Measurements from ENCODE around the gene GYS1. TPM values are rescaled to one million over a fixed set of nuclear protein-coding genes. Genes with fewer than 3 reads are reported as not detected.

Gene GYS1
- total and polyA plus RNA-seq, 10 of the 15 experiments (the other 5 are each of a cell fraction or from before 2014, with no cell fraction given), result 3.7 to 62.0 (median 37.3) TPM

GRCh38 chr19:48965806-48966540, 27.1 kb downstream of the GYS1 start (continued):
- TF ChIP-seq SREBF1 (IDR thresholded peaks at IDR 0.05; ENCODE audit: low read length) (no peak), SREBF2 (IDR thresholded peaks at IDR 0.05; ENCODE audit: low read length) (no peak), MLLT1 (IDR thresholded peaks at IDR 0.05) (peak; percentile 47; the same call in 1 of the 2 replicates), MYB (IDR thresholded peaks at IDR 0.05; ENCODE audit: borderline replicate concordance, low read depth, low read length) (0 out of 2 replicates have a peak, but pooled peaks have one; percentile 13), BACH1 (IDR thresholded peaks at IDR 0.05; ENCODE audit: borderline replicate concordance) (peak; percentile 45; the same call in 1 of the 2 replicates), IKZF1 (conservative IDR thresholded peaks at IDR 0.05) (peak; percentile 85), MTA2 (IDR thresholded peaks at IDR 0.05; ENCODE audit: low read depth) (no peak), NR2F1 (conservative IDR thresholded peaks at IDR 0.05) (peak; percentile 68), MXI1 (IDR thresholded peaks at IDR 0.05; ENCODE audit: low read depth, low read length) (peak; percentile 32; the same call in 1 of the 2 replicates), ASH2L (IDR thresholded peaks at IDR 0.05; ENCODE audit: borderline replicate concordance, low read depth) (no peak), WRNIP1 (IDR thresholded peaks at IDR 0.05; ENCODE audit: borderline replicate concordance, low read depth, low read length) (no peak), RELB (IDR thresholded peaks at IDR 0.05; ENCODE audit: low read depth) (0 out of 2 replicates have a peak, but pooled peaks have one; percentile 2), POLR2AphosphoS2 (IDR thresholded peaks at IDR 0.05; ENCODE audit: low read depth, low read length) (peak; percentile 48; the same call in 1 of the 2 replicates), IKZF2 (IDR thresholded peaks at IDR 0.05) (no peak), BHLHE40 (IDR thresholded peaks at IDR 0.05; ENCODE audit: borderline replicate concordance in 1 of 2, low read depth in 2 of 2, low read length in 1 of 2) (no peak; a peak in 1 of 4 replicates), PRDM15 (CRISPR knock-in tag; IDR thresholded peaks at IDR 0.05) (no peak), CREM (IDR thresholded peaks at IDR 0.05; ENCODE audit: low read depth) (peak; percentile 80), RAD51 (IDR thresholded peaks at IDR 0.05) (peak; percentile 36), NKRF (conservative IDR thresholded peaks at IDR 0.05) (peak; percentile 30; the same call in 1 of the 2 replicates)

Data from GM12878 (cell line).